CD4-positive, alpha-beta T cell treated with Interleukin-15 for 1 hour (primary cell): ENCODE results near the gene TMEM217.

Experiments used
- DNase-seq: peaks from one replicate; pipeline ENCODE4 v3.0.0-alpha.2; 2020

Gene TMEM217

DNA sequence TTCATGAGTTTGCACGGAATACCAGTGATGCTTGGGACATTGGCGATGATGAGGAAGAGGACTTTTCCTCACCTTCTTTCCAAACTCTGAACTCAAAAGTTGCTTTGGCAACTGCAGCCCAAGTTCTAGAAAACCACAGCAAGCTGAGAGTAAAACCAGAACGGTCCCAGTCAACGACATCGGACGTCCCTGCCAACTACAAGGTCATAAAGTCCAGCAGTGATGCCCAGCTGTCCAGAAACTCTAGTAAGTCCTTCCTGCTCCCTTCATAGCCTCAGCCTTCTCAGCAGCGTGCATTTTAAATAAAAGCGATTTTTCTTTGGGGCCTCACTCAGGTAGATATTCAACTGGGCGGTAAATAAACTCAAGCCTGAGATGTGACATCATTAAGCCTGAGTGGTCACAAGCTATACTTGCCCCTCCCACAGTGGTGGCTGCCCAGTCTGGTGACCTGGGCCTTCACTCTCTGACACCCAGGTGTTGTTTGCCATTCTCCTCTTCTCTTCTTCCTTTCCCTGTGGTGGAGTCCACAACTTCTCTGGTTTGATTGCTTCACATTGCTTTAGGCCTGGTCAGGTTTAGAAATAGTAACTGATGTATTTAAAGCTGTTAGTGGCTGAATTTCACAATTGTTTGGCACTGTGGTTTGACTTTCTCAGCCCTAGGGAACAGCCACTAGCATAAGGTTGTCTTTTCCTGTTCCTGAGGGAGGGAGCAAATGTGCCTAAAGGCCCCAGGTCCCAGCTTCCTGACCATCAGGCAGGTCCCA is 21.6 kb upstream of the TMEM217 start:
- no peak for DNase-seq

DNA sequence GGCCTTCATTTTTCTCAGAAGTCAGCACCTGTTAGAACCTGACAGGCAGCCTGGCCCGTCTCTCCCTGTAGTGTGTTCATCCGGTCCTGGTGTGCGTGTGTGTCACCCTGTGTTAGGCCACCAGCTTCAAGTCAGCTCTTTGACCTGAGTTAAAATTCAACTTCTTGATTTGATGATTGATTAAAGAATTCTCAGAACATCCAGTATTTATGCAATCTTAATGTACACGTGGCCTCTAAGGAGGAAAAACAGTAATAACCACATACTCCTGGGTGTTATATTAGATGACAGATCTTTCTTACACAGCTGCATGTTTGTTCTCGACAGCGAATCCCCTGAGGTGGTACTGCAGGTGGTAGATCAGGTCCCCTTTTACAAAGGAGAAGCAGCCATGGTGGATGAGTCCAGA is 19.1 kb upstream of the TMEM217 start:
- no peak for DNase-seq

DNA sequence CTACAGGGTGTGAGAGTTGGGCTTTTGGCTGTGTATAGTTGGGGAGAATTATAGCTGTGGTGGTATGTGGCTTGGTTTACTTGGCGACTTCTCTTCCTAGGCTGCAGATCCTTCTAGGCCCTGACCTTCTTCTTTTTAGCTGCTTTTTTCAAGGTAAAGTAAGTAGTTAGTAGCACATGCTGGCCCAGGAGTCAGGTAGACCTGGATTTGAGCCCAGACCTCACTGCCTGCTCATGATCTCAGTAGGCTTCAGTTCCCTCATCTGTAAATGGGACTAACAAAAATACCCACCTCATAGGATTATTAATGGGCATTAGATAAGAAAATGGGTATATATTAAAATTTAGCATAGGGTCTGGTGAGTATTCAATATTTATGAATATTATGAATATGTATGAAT is 17.4 kb upstream of the TMEM217 start:
- DNase-seq: no peak

DNA sequence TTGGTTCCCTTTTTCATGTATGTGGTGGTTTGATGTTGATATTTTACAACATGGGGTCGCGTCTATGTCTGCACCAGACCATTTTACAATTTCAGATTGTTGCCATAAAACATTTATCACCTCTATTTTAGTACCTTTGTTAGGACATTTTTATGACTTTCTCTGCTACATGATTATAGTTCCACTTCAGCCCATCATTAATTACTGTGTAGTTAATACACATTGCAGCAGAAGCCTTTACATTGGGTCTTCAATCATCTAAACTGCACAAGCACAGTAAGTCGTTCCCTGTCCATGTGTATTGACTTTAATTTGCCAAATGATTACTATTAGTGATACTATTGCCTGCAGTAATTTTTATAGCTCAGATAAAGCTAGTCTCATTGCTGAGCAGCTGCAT is 15.7 kb upstream of the TMEM217 start:
- DNase-seq: no peak

DNA sequence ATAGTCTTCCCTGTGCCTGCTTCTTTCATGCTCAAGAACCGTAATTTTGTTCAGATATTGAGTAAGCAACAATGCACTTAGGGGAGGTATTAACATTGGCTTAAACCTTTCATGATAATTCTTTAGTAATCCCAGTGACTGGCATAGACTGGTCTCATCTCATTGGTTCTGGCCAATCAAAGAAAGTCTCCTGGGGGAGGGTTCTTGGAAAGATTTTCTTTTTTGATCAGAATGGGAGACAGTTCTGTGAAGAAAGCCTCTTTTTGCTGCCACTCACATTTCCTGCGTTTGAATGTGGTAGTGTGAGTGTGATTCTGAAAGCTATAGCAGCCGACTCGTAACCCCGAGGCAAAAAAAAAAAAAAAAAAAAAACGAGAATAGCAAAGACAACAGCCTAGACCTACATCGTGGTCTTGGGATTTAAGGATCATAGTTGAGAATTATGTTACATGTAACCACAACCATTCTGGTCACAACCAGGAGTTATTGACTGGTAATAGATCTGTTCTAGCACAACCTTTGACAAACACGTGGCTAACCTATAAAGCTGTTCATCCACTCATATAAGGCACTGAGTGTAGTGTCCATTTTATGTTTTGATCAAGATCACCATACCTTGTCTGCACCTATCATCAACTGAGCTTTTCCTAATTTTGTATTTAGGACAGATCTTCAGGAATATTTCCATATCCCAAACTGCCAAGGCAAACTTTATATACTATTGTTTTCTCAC is 15.1 kb upstream of the TMEM217 start:
- no peak for DNase-seq

DNA sequence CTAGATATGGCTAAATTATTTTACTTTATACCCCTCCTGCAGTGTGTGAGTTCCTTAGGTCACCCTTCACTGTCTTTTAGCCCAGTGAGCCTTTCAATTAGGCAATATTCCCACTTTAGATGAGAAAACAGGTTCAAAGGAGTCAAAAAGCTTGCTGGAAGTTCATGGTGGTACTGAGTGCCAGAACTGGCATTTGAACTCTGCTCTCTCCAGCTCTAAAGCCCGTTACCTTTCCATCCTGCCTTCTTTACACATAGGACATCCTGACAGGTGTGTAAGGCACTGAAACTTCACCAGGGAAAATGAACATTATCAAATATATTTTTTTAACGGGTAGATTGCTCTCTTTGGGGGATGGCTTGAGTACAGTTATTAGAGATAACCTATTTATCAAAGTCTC is 11.2 kb upstream of the TMEM217 start:
- no peak for DNase-seq

DNA sequence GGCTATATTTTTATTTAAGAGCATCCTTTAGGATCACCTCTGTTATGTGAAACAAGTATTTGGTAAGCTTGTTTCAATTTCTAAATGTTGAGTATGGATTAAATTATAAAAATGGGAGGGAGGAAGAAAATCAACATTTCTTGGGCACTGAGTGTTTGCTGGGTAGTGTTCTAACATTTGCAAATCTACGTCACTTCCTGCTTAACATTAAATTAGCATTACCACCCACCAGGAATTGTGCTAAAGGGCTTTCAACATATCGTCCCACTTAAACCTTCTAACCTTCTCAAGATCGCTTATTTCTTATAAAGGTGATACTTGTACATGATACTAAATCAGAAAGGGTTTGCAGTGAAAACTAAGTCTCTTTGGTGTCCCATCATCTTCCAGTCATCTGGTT is 7.9 kb upstream of the TMEM217 start:
- no peak for DNase-seq

DNA sequence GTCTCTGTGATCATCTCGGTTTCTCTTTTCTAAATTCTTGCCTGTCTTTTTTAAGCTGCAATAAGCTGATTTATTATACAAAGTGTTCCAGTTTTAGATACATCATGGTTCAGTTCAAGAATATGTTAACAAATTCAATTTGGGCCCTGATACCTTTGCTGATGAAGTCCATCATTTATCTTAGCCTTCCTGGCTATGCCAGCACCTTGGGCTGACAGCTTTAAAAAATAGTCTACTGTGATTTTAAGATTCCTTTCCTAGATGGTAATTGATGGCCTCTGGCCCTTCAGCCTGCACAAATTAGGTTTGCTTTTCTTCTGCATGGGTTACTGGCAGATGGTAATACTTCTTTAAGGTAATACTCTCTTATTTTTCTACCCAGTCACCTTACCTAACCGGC is 7.1 kb upstream of the TMEM217 start:
- DNase-seq: no peak

DNA sequence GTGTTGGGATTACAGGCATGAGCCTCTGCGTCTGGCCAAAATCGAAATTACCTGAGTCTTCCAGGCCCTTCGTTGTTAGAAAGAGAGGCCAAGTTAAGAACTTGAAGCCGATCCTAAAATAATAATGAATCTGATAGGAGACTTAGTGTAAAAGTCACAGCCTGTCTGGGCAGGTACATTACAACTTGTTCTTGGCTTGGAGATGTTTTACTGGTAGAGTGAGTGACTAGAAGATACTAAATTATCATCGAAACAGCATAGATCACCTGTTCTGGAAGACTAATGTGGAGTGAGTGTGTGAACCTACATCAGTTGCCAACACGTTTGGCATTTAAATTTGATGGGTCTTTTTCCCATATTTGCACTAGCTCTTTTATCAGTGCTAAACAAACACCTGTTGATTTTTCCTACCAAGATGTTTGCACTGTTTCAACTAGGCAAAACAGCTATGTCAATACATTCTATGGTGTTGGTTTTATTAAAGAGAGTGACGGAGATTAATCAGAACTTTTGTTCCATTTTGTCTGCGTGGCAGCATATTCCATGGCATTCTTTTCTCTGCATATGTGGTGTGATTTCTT is 4.6 kb upstream of the TMEM217 start:
- DNase-seq: no peak

DNA sequence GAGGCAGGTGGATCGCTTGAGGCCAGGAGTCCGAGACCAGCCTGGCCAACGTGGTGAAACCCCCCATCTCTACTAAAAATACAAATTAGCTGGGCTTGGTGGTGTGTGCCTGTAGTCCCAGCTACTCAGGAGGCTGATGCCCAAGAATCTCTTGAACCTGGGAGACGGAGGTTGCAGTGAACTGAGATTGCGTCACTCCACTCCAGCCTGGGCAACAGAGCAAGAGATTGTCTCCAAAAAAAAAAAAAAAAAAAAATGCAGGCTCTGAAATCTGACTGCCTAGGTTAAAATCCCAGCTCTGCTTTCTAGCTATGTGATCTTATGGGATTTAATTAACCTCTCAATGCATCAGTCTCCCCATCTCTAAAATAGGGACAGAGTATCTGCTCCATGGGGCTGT is 3.3 kb upstream of the TMEM217 start:
- no peak for DNase-seq

DNA sequence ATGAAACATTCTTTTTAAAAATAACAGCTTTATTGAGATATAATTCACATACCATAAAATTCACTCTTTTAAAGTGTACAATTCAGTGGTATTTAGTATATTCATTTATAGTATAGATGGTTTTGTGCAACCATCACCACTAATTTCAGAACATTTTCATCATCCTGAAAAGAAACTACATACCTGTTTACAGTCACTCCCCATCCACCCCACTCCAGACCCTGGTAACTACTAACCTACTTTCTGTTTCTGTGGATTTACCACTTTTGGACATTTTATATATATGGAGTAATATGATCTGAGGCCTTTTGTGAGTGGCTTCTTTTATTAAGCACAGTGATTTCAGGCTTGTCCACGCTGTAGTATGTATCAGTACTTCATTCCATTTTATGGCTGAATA is 2.5 kb upstream of the TMEM217 start:
- no peak for DNase-seq

DNA sequence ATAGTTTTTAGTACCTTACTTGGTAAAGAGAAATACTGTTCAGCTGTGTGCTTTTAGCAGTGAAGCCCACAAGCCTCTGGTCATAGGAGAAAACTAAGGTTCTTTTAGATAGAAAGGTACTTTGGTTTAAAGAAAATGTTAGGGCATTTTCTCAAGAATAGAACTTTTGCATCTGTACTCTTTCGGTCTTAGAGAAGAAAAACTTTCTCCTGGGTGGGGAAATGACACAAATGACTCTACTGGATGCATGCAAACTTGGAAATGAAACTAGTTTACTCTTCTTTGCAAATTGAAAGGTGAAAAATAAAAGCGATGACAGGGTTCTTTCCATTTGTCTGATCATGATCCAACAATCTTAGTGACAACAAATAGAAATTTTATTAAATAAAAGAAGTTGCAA is 2.1 kb upstream of the TMEM217 start:
- DNase-seq: no peak

DNA sequence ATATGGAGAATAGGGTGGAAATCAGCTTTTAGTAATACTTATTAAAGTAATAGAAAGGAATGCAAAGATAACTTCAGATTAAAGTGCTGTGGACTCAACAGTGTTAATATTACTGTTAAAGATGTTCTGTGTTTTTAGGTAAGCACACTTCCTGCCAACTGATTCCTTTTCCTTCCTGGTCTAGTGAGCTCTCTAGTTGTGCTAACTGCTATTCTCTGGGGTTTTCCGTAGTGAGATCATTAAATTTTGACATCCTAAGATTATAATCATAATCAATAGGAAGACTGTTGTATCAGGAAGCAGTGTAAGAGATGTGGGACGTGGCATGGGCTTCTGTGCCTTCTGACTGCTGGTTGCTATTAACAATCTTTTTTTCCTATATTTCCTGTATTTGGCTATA is 1.2 kb upstream of the TMEM217 start:
- no peak for DNase-seq

DNA sequence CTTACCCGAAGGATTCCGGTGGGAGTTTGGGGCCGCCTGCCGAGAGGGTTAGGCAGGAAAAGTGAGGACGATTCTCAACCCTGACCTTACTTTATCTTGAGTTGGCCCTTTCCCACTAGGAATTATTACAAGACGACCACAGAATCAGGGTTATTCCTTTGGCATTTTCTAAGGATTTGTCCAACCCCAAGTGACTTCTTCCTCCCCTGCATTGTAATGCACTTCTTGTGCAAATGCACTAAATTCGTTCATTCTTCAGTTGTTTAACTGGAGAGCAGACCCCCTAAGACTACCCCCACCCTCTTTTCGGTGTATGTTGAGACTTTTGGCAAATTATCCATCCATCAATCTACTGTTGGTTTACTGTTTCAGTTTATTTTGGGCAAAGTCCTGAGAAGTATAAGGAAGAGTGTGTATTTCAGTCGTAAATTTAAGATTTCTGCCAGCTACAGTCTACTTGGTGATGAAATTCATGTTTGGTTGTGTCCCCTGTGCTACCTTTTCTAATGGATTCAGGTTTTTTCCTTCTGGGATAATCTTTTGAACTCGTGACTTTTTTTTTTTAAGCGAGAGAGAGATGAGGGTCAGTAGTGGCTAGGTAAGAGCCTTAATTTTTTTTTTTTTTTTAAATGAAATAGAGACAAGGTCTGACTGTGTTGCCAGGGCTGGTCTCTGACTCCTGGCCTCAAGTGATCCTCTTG is 611 bp upstream of the TMEM217 start:
- DNase-seq: no peak

DNA sequence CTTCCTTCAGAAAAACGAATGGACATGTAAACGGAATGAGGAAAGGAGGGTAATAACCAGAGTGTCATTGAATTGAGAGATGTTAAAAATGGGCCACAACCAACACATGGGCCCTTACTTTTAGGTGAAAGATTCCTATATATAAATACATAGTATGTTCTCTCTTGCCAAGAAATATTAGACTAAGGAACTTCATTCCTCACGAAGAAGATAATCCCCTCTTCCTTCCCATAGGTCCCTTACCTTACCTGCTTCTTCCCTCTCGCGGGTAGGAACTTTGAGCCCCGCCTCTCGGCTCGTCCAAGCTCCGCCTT is 667 bp downstream of the TMEM217 start:
- DNase-seq: no peak

DNA sequence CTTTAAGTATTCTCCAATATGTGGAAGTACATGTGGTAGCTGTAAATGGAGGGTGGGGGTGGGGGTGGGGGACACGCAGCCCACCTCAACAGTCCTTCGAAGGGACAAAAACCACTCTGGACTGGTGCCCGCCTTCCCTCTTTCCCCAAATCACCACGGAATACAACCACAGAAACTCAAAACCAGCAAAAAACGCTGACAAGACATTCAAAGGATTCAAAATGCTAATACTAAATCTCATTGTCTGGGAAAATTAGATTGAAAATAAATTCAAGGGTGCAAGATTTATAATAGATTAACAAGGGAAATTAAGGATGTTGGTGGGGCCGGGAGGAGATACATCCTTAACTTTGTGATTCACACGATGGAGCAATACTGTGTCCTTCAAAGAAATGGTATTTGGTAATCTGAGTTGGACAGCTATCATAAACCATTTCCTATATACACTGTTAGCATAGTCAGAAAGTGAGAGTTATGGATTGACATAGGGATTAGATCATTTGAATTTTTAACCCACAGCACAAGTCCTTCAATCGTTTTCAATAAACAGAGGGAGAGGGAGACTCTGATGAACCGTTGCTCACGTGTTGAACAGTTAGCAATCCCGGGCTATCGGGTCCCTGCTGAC is 1.1 kb downstream of the TMEM217 start:
- no peak for DNase-seq

DNA sequence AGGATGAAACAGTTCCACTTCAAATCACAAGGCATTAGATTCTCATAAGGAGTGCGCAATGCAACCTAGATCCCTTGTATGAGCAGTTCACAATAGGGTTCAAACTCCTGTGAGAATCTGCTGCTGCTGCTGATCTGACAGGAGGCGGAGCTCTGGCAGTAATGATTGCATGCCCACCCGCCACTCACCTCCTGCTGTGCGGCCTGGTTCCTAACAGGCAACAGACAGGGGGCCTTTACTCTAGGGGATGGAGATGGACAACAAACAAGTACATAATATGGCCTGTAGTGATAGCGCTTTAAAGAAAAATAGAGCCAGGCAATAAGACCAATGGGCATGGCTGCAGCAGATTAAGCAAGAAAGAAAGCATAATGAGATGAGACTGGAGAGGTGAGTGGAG is 3.1 kb downstream of the TMEM217 start:
- no peak for DNase-seq

DNA sequence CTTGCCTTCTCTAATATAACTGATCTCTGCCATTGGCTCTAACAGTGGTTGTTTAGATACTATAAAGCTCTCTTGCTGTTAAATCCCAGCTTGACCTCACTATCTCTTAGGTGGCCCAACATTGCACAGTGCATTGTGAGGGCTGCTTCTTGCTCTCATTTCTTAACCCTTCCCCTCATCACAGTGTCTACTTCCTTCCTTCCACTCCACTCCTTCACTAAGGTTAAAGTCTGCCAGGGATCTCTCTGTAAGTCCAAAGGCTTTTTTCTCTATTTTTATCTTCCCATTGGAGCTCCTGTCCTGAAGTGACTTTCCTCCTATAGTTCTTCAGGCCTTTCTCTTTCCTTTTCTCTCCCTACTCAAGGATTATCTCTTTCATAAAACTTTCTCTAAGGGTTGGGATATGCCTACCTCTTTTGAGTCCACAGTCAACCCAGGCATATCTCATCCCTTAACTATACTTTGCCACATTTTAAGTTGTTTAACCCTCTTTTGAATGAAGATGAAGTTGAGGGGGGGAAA is 4.4 kb downstream of the TMEM217 start:
- DNase-seq: no peak

DNA sequence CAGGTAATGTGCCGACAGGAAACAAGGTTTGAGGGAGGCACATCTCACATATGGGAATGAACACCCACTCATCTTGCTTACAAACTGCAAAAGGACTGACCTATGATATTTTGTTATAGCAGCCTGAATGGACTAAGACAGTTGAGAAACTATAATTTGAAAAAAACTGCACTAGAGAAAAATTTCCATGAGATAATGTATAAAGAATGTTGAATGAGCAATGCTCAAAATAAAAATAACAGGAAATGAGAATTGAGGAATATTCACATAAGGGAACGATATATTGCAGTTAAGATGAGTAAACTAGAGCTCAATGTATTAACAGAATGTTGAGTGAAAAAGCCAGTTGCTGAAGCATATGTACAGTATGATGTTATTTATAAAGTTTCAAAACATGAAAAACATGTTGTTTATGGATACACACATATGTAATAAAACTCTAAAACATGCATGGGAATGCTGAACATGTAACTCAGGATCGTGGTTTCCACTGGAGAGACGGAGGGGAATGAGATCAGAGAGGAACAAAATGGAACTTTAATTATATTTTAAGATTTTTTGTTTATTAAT is 6.6 kb downstream of the TMEM217 start:
- no peak for DNase-seq

DNA sequence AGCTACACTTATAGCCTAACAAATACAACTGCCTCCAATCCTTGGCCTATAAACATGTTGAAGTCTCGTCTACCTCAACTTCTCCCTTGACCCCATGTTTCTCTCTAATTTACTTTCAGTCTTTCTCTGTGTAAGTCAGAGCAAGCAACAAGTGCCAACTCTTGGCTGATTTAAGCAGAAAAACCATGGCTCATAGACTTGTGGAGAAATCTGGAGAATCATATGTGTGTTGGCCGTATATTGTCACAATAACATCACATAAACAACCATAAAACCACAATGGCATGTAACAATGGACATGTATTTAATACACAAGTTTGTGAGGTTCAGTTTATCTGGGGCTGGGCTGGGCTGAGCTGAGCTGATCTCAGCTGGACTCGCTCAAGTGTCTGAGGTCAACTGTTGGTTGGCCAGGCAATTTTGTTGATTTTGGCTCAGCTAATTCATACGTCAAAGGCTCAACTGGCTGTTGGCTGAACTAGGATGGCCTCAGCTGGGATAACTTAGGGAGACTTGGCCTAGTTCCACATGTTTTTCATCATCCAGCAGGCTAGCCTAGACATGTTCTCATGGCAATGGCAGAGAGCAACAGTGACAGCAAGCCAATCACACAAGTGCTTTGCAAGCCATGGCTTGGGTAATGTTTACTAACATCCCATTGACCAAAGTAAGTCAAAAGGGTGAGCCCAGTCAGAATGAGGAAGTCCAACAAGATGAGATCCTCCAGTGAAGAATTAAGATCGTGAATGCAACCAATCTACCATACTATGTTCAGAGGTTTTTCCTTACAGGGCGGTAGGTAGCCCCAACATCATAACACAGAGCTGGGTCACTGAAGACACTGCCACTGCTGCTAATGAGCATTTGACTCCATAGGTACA is 13.3 kb downstream of the TMEM217 start:
- no peak for DNase-seq

DNA sequence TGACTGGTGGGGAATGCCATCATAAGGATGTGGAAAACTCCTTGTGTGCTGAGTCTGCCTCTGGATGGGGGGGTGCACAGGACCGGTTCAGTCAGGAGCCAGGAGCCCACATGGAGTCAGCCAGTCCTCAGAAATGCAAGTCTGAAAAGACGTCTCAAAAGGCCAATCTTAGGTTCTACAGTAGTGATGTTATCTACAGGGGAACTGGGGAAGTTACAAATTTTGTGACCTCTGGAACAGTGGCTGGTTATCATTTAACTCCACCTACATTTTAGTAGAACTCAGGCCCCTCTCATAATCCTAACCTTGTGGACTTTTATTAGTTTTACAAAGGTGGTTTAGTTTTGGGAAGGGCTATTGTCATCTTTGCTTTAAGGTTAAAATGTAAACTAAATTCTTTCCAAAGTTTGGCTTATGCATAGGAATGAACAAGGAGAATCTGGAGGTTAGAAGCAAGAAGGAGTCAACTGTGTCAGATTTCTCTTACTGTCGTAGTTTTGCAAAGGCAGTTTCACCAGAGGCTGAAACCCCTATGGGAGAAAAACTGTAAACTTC is 14.1 kb downstream of the TMEM217 start:
- no peak for DNase-seq
